Superior temporal gyrus (tissue), 1 donor: Measurements from ENCODE around the gene REEP1.
"Not testable (repeated sequence)": the region's sequence is repeated elsewhere in the genome, so short reads cannot be mapped to it uniquely, and the experiment has no call there.

ENCODE experiments used
- DNase-seq: peaks from one replicate; pipeline ENCODE4 v3.0.0-alpha.2; 2016; ENCODE audit errors: extremely low spot score

The REEP1 gene

GRCh38 chr2:86243950-86244733, 93.3 kb downstream of the REEP1 start:
- no peak for DNase-seq

GRCh38 chr2:86243272-86243671, 94.2 kb downstream of the REEP1 start:
- DNase-seq, result no peak

- no peak for DNase-seq
Observed at GRCh38 chr2:86241611-86242010, 95.8 kb downstream of the REEP1 start.

GRCh38 chr2:86240251-86240650, 97.2 kb downstream of the REEP1 start:
- no peak for DNase-seq

- DNase-seq, result no peak
Observed at GRCh38 chr2:86239745-86240144, 97.7 kb downstream of the REEP1 start.

GRCh38 chr2:86239326-86239725, 98.1 kb downstream of the REEP1 start:
- DNase-seq, result no peak

- DNase-seq, result no peak
Observed at GRCh38 chr2:86238354-86238753, 99.1 kb downstream of the REEP1 start.

GRCh38 chr2:86237172-86237571, 100.3 kb downstream of the REEP1 start:
- DNase-seq, result no peak

GRCh38 chr2:86235196-86235980, 102.0 kb downstream of the REEP1 start:
- DNase-seq, result no peak

GRCh38 chr2:86234563-86235131, 102.8 kb downstream of the REEP1 start:
- peak; percentile 35 for DNase-seq

- no peak for DNase-seq
Observed at GRCh38 chr2:86233436-86233835, 104.0 kb downstream of the REEP1 start.

- DNase-seq, result no peak
Observed at GRCh38 chr2:86232910-86233309, 104.5 kb downstream of the REEP1 start.

GRCh38 chr2:86232373-86232784, 105.0 kb downstream of the REEP1 start:
- DNase-seq, result no peak

GRCh38 chr2:86231680-86232372, 105.6 kb downstream of the REEP1 start:
- DNase-seq, result no peak

- DNase-seq, result no peak
Observed at GRCh38 chr2:86230961-86231360, 106.5 kb downstream of the REEP1 start.

- no peak for DNase-seq
Observed at GRCh38 chr2:86229221-86229620, 108.2 kb downstream of the REEP1 start.

- DNase-seq, result not testable (repeated sequence)
Observed at GRCh38 chr2:86228574-86228973, 108.9 kb downstream of the REEP1 start.

- DNase-seq, result no peak
Observed at GRCh38 chr2:86227685-86228084, 109.7 kb downstream of the REEP1 start.

- DNase-seq, result no peak
Observed at GRCh38 chr2:86226636-86227520, 110.5 kb downstream of the REEP1 start.

- no peak for DNase-seq
Observed at GRCh38 chr2:86226070-86226469, 111.4 kb downstream of the REEP1 start.

- peak; percentile 60 for DNase-seq
Observed at GRCh38 chr2:86225581-86225980, 111.8 kb downstream of the REEP1 start.
